ENCODE measurements around the gene PHLDB2.

The PHLDB2 gene

DNA sequence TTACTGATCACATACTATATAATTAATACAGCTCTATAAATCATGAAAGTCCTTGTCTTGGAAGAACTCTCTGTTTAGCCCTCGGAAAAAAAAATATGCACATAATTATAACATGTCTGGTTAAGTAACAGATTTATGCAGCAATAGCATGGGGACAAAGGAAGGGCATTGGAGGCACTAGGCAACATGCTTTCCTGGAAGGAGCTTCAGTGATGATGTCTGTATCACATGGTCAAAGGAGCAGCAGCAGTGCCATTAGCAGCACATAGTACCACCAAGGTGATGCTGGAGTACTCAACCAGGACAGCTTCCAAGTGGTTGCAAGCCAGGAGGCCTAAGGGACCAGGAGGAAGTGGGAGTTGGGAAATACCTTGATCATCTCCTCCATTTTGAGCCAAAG is 36.3 kb upstream of the PHLDB2 start:
- no peaks in the 10 kb centered on the region for H3K36me3 ChIP-seq (ENCODE audit: control insufficient read depth in 5 of 5, insufficient read depth in 5 of 5, low read length in 5 of 5)
- peaks cover 0 to 6% (median 0%) of the 10 kb centered on the region in 5 donors for H3K9me3 ChIP-seq (ENCODE audit: control insufficient read depth in 5 of 5, low read length in 5 of 5)
- no peaks in the 10 kb centered on the region for H3K27me3 ChIP-seq (ENCODE audit: control insufficient read depth in 5 of 5, insufficient read depth in 4 of 5, low read length in 5 of 5)
- H3K4me1 ChIP-seq (ENCODE audit: control insufficient read depth in 5 of 5, insufficient read depth in 5 of 5, low read length in 5 of 5), result peaks cover 2 to 12% (median 10%) of the 10 kb centered on the region in 5 donors
- no peak overlapping the region for H3K9ac ChIP-seq (ENCODE audit: low read length in 5 of 5)
- H3K4me3 ChIP-seq (ENCODE audit: low read depth in 1 of 5, low read length in 5 of 5), result no peak overlapping the region
- no peak overlapping the region for H3K27ac ChIP-seq (ENCODE audit: low read depth, low read length)

- Histone ChIP-seq H3K9me3 (ENCODE audit: control insufficient read depth in 5 of 5, low read length in 5 of 5) (peaks cover 0 to 6% (median 0%) of the 10 kb centered on the region in 5 donors), H3K9ac (ENCODE audit: low read length in 5 of 5) (no peak overlapping the region), H3K27ac (ENCODE audit: low read depth, low read length) (peak overlapping the region; percentile 35), H3K4me3 (ENCODE audit: low read depth in 1 of 5, low read length in 5 of 5) (no peak overlapping the region), H3K4me1 (ENCODE audit: control insufficient read depth in 5 of 5, insufficient read depth in 5 of 5, low read length in 5 of 5) (peaks cover 3 to 18% (median 10%) of the 10 kb centered on the region in 5 donors), H3K36me3 (ENCODE audit: control insufficient read depth in 5 of 5, insufficient read depth in 5 of 5, low read length in 5 of 5) (no peaks in the 10 kb centered on the region), H3K27me3 (ENCODE audit: control insufficient read depth in 5 of 5, insufficient read depth in 4 of 5, low read length in 5 of 5) (no peaks in the 10 kb centered on the region)
Observed at GRCh38 chr3:111823341-111823855, 35.7 kb upstream of the PHLDB2 start.

DNA sequence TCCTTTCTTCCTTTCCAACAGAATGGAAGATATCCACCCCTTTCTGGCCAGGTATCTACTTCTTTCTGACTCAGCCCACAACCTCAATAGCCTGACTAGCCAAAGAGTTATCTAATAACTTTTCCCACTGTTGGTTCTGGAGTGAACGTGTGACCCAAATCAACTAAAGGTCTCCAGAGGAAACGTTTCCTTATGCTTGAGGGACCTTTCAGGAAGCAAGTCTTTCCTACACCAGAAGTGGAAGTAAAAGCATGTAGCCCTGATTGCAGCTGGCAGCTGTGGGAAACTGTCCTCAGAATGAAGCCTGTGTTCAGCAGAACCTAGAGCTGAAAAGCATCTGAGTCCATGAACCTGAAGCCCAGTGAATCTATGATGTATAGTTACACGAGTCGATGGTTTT is 34.7 kb upstream of the PHLDB2 start:
- H3K4me1 ChIP-seq (ENCODE audit: control insufficient read depth in 5 of 5, insufficient read depth in 5 of 5, low read length in 5 of 5), result peaks cover 6 to 20% (median 13%) of the 10 kb centered on the region in 5 donors
- peaks cover 0 to 6% (median 0%) of the 10 kb centered on the region in 5 donors for H3K9me3 ChIP-seq (ENCODE audit: control insufficient read depth in 5 of 5, low read length in 5 of 5)
- no peaks in the 10 kb centered on the region for H3K36me3 ChIP-seq (ENCODE audit: control insufficient read depth in 5 of 5, insufficient read depth in 5 of 5, low read length in 5 of 5)
- H3K27me3 ChIP-seq (ENCODE audit: control insufficient read depth in 5 of 5, insufficient read depth in 4 of 5, low read length in 5 of 5), result no peaks in the 10 kb centered on the region
- H3K27ac ChIP-seq (ENCODE audit: low read depth, low read length), result peak overlapping the region; percentile 35
- H3K9ac ChIP-seq (ENCODE audit: low read length in 5 of 5), result no peak overlapping the region
- H3K4me3 ChIP-seq (ENCODE audit: low read depth in 1 of 5, low read length in 5 of 5), result no peak overlapping the region

GRCh38 chr3:111827871-111828270 is 31.2 kb upstream of the PHLDB2 start:
- peaks cover 6 to 20% (median 14%) of the 10 kb centered on the region in 5 donors for H3K4me1 ChIP-seq (ENCODE audit: control insufficient read depth in 5 of 5, insufficient read depth in 5 of 5, low read length in 5 of 5)

GRCh38 chr3:111828530-111828929 is 30.5 kb upstream of the PHLDB2 start:
- H3K27ac ChIP-seq (ENCODE audit: low read depth, low read length), result peak overlapping the region; percentile 94
- H3K9ac ChIP-seq (ENCODE audit: low read length in 5 of 5), result peak overlapping the region in 1 of 5 donors; percentile 6
- no peak overlapping the region for H3K4me3 ChIP-seq (ENCODE audit: low read depth in 1 of 5, low read length in 5 of 5)
- H3K9me3 ChIP-seq (ENCODE audit: control insufficient read depth in 5 of 5, low read length in 5 of 5), result no peaks in the 10 kb centered on the region
- H3K36me3 ChIP-seq (ENCODE audit: control insufficient read depth in 5 of 5, insufficient read depth in 5 of 5, low read length in 5 of 5), result no peaks in the 10 kb centered on the region
- H3K4me1 ChIP-seq (ENCODE audit: control insufficient read depth in 5 of 5, insufficient read depth in 5 of 5, low read length in 5 of 5), result peaks cover 6 to 20% (median 14%) of the 10 kb centered on the region in 5 donors
- no peaks in the 10 kb centered on the region for H3K27me3 ChIP-seq (ENCODE audit: control insufficient read depth in 5 of 5, insufficient read depth in 4 of 5, low read length in 5 of 5)

More at GRCh38 chr3:111827871-111828270, 31.2 kb upstream of the PHLDB2 start:
- H3K27ac ChIP-seq (ENCODE audit: low read depth, low read length), result peak overlapping the region; percentile 94
- no peaks in the 10 kb centered on the region for H3K9me3 ChIP-seq (ENCODE audit: control insufficient read depth in 5 of 5, low read length in 5 of 5)
- H3K27me3 ChIP-seq (ENCODE audit: control insufficient read depth in 5 of 5, insufficient read depth in 4 of 5, low read length in 5 of 5), result no peaks in the 10 kb centered on the region
- H3K9ac ChIP-seq (ENCODE audit: low read length in 5 of 5), result peak overlapping the region in 2 of 5 donors; percentile 1 to 6
- H3K4me3 ChIP-seq (ENCODE audit: low read depth in 1 of 5, low read length in 5 of 5), result no peak overlapping the region
- H3K36me3 ChIP-seq (ENCODE audit: control insufficient read depth in 5 of 5, insufficient read depth in 5 of 5, low read length in 5 of 5), result no peaks in the 10 kb centered on the region

- H3K4me1 ChIP-seq (ENCODE audit: control insufficient read depth in 5 of 5, insufficient read depth in 5 of 5, low read length in 5 of 5), result peaks cover 6 to 18% (median 10%) of the 10 kb centered on the region in 5 donors
- no peak overlapping the region for H3K9ac ChIP-seq (ENCODE audit: low read length in 5 of 5)
- peak overlapping the region; percentile 94 for H3K27ac ChIP-seq (ENCODE audit: low read depth, low read length)
- no peaks in the 10 kb centered on the region for H3K27me3 ChIP-seq (ENCODE audit: control insufficient read depth in 5 of 5, insufficient read depth in 4 of 5, low read length in 5 of 5)
- H3K4me3 ChIP-seq (ENCODE audit: low read depth in 1 of 5, low read length in 5 of 5), result no peak overlapping the region
- H3K36me3 ChIP-seq (ENCODE audit: control insufficient read depth in 5 of 5, insufficient read depth in 5 of 5, low read length in 5 of 5), result no peaks in the 10 kb centered on the region
- no peaks in the 10 kb centered on the region for H3K9me3 ChIP-seq (ENCODE audit: control insufficient read depth in 5 of 5, low read length in 5 of 5)
Observed at GRCh38 chr3:111829023-111829422, 30.0 kb upstream of the PHLDB2 start.

DNA sequence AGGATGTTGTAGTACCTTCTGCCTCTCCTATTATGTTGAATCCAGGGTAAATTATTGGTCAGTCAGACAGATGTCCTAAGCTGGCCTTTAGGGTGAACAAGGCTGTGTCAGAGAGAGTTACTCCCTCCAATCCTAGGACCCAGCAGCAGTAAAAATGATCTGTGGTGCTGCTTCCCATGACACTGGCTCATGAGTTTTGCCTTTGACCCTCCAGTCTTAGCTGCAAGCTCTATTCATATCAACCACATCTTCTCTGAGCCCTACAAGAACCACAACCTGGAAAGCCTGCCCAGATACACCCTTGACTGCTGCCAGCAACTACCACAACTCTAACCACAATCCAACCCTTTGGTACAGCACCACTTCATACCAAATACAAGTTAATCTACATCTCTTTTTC is 27.2 kb upstream of the PHLDB2 start:
- Histone ChIP-seq H3K27me3 (ENCODE audit: control insufficient read depth in 5 of 5, insufficient read depth in 4 of 5, low read length in 5 of 5) (no peaks in the 10 kb centered on the region), H3K4me1 (ENCODE audit: control insufficient read depth in 5 of 5, insufficient read depth in 5 of 5, low read length in 5 of 5) (peaks cover 0 to 19% (median 7%) of the 10 kb centered on the region in 5 donors), H3K9ac (ENCODE audit: low read length in 5 of 5) (no peak overlapping the region), H3K9me3 (ENCODE audit: control insufficient read depth in 5 of 5, low read length in 5 of 5) (no peaks in the 10 kb centered on the region), H3K36me3 (ENCODE audit: control insufficient read depth in 5 of 5, insufficient read depth in 5 of 5, low read length in 5 of 5) (no peaks in the 10 kb centered on the region), H3K4me3 (ENCODE audit: low read depth in 1 of 5, low read length in 5 of 5) (no peak overlapping the region), H3K27ac (ENCODE audit: low read depth, low read length) (no peak overlapping the region)

- no peak overlapping the region for H3K9ac ChIP-seq (ENCODE audit: low read length in 5 of 5)
- H3K4me3 ChIP-seq (ENCODE audit: low read depth in 1 of 5, low read length in 5 of 5), result no peak overlapping the region
Observed at GRCh38 chr3:111837112-111837511, 22.0 kb upstream of the PHLDB2 start.

DNA sequence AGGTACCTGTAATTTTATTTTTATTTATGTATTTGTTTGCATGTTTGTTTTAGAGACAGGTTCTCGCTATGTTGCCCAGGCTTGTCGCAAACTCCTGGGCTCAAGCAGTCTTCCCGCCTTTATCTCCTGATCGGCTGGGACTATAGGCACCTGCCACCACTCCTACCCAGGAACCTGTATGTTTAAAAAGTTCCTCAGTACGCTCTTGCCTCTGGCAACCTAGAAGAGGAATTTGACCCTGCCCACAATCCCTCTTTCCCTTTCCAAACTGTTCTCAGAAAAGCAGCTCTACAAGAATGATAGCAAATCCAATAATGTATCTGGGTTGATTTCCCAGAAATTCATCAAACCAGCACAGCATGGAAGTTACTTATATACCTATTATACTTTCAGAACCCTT is 20.9 kb upstream of the PHLDB2 start:
- H3K9me3 ChIP-seq (ENCODE audit: control insufficient read depth in 5 of 5, low read length in 5 of 5), result no peaks in the 10 kb centered on the region
- H3K36me3 ChIP-seq (ENCODE audit: control insufficient read depth in 5 of 5, insufficient read depth in 5 of 5, low read length in 5 of 5), result no peaks in the 10 kb centered on the region
- peaks cover 0 to 3% (median 0%) of the 10 kb centered on the region in 5 donors for H3K4me1 ChIP-seq (ENCODE audit: control insufficient read depth in 5 of 5, insufficient read depth in 5 of 5, low read length in 5 of 5)
- H3K27ac ChIP-seq (ENCODE audit: low read depth, low read length), result no peak overlapping the region
- H3K27me3 ChIP-seq (ENCODE audit: control insufficient read depth in 5 of 5, insufficient read depth in 4 of 5, low read length in 5 of 5), result no peaks in the 10 kb centered on the region
- no peak overlapping the region for H3K4me3 ChIP-seq (ENCODE audit: low read depth in 1 of 5, low read length in 5 of 5)
- H3K9ac ChIP-seq (ENCODE audit: low read length in 5 of 5), result no peak overlapping the region

More at GRCh38 chr3:111837112-111837511, 22.0 kb upstream of the PHLDB2 start:
- H3K27ac ChIP-seq (ENCODE audit: low read depth, low read length), result peak overlapping the region; percentile 4
- peaks cover 0 to 3% (median 0%) of the 10 kb centered on the region in 5 donors for H3K4me1 ChIP-seq (ENCODE audit: control insufficient read depth in 5 of 5, insufficient read depth in 5 of 5, low read length in 5 of 5)
- H3K9me3 ChIP-seq (ENCODE audit: control insufficient read depth in 5 of 5, low read length in 5 of 5), result no peaks in the 10 kb centered on the region
- no peaks in the 10 kb centered on the region for H3K27me3 ChIP-seq (ENCODE audit: control insufficient read depth in 5 of 5, insufficient read depth in 4 of 5, low read length in 5 of 5)
- H3K36me3 ChIP-seq (ENCODE audit: control insufficient read depth in 5 of 5, insufficient read depth in 5 of 5, low read length in 5 of 5), result no peaks in the 10 kb centered on the region

DNA sequence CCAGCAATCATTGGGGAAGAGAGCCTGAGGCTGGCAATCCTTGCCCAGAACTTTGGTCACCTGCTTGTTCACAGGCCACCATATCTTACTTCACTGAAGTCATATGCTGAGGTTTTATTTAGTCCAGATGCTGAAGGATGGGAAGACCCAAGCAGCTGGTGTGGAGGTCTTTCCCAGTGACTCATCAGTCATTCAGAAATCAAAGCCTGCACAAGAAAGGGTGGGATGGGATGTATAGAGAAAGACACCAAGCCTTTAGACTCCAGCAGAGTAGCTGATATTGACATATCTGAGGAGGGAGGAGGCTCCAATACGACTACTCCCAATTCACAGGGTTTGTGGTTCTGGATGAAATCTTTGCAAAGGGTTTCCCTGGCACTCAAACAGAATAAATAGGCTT is 13.0 kb upstream of the PHLDB2 start:
- no peak overlapping the region for H3K27ac ChIP-seq (ENCODE audit: low read depth, low read length)
- no peaks in the 10 kb centered on the region for H3K27me3 ChIP-seq (ENCODE audit: control insufficient read depth in 5 of 5, insufficient read depth in 4 of 5, low read length in 5 of 5)
- no peaks in the 10 kb centered on the region for H3K36me3 ChIP-seq (ENCODE audit: control insufficient read depth in 5 of 5, insufficient read depth in 5 of 5, low read length in 5 of 5)
- H3K4me1 ChIP-seq (ENCODE audit: control insufficient read depth in 5 of 5, insufficient read depth in 5 of 5, low read length in 5 of 5), result peaks cover 0 to 14% (median under 1%) of the 10 kb centered on the region in 5 donors
- no peaks in the 10 kb centered on the region for H3K9me3 ChIP-seq (ENCODE audit: control insufficient read depth in 5 of 5, low read length in 5 of 5)
- no peak overlapping the region for H3K9ac ChIP-seq (ENCODE audit: low read length in 5 of 5)
- no peak overlapping the region for H3K4me3 ChIP-seq (ENCODE audit: low read depth in 1 of 5, low read length in 5 of 5)

Measured in subcutaneous abdominal adipose tissue (tissue), 5 donors.